Erythroblast (primary cell): ENCODE results near the gene SECISBP2.

Source experiments
- GATA1 ChIP-seq: IDR thresholded peaks from 2 replicates; pipeline ENCODE4 v1.6.1; 2011; ENCODE audit warnings: low read depth, mild to moderate bottlenecking, control low read depth, low read length, moderate library complexity
- POLR2A ChIP-seq: IDR thresholded peaks from 2 replicates; pipeline ENCODE4 v1.6.1; 2011; ENCODE audit warnings: mild to moderate bottlenecking, low read length

- TF ChIP-seq POLR2A (no peak), GATA1 (no peak)
Observed at GRCh38 chr9:89330513-89330912, 12.2 kb downstream of the SECISBP2 start.
